ENCODE measurements around the gene CIT. TPM values are rescaled to one million over a fixed set of nuclear protein-coding genes. Genes with fewer than 3 reads are reported as not detected.

Gene CIT
- total and polyA plus RNA-seq, 12 donors, result 4.3 to 65.9 (median 18.9) TPM

DNA sequence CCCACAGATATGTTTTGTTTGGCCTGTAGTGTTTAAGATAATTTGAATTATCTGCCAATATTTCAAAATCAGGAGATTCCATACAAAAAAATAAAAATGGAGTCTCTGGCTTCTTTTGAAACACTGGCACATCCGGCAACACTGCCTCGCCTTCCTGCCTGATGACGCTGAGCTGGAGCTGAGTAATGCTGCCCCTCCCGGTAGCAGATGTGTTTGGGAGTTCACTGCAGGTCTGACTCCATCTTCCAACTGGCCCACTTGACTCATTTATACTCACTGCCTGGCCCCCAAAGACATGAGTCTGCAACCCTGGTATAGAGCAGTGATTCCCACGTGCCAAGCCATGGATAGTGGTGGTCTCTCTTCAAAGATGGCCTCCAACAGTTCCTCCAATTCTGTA, 7.4 kb downstream of the CIT start:
- H3K36me3 ChIP-seq (replicated peaks in 1 of 2), result no peaks in the 10 kb centered on the region
- no peaks in the 10 kb centered on the region for H3K27me3 ChIP-seq
- H3K27ac ChIP-seq, result no peak overlapping the region
- no peaks in the 10 kb centered on the region for H3K9me3 ChIP-seq (replicated peaks in 1 of 3)
- DNase-seq, result no peak
- intact Hi-C loops (cut with DNase I), result no loop called here
- H3K4me1 ChIP-seq (replicated peaks in 1 of 2), result no peaks in the 10 kb centered on the region
- TF ChIP-seq, protein P1, sequence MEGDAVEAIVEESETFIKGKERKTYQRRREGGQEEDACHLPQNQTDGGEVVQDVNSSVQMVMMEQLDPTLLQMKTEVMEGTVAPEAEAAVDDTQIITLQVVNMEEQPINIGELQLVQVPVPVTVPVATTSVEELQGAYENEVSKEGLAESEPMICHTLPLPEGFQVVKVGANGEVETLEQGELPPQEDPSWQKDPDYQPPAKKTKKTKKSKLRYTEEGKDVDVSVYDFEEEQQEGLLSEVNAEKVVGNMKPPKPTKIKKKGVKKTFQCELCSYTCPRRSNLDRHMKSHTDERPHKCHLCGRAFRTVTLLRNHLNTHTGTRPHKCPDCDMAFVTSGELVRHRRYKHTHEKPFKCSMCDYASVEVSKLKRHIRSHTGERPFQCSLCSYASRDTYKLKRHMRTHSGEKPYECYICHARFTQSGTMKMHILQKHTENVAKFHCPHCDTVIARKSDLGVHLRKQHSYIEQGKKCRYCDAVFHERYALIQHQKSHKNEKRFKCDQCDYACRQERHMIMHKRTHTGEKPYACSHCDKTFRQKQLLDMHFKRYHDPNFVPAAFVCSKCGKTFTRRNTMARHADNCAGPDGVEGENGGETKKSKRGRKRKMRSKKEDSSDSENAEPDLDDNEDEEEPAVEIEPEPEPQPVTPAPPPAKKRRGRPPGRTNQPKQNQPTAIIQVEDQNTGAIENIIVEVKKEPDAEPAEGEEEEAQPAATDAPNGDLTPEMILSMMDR (IDR thresholded peaks at IDR 0.05), result no peak
- no peak for TF ChIP-seq POLR2A (IDR thresholded peaks at IDR 0.05)
- 74 to 87% (median 86%) methylated on average over 5 of the region's 5 CpGs for WGBS, 4 donors
- H3K4me3 ChIP-seq, result no peak overlapping the region

DNA sequence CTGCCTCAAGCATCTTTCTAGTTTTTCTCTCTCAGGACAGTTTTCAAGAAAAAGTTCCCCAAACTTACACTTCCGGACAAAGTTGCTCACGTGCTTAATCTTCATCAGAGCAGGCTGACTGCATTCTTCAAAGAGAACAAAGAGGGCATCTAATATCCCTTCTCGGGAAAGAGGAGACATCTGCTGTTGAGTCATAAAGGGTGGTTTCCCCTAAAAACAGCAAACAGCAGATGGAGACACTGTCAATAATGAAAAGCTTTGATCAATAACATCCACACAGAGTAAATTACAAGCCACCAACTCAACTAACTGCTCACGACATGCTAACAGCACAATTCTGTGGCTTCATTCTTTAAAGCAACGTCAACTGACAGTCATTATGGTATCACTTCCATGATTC, 8.1 kb downstream of the CIT start:
- no peak overlapping the region for H3K27ac ChIP-seq
- no peaks in the 10 kb centered on the region for H3K27me3 ChIP-seq
- no peaks in the 10 kb centered on the region for H3K36me3 ChIP-seq (replicated peaks in 1 of 2)
- no peak overlapping the region for H3K4me3 ChIP-seq
- no peak for TF ChIP-seq POLR2A (IDR thresholded peaks at IDR 0.05)
- TF ChIP-seq, protein P1 (IDR thresholded peaks at IDR 0.05), result no peak
- H3K4me1 ChIP-seq (replicated peaks in 1 of 2), result no peaks in the 10 kb centered on the region
- 86 to 95% (median 90%) methylated on average over 5 of the region's 5 CpGs for WGBS, 4 donors
- DNase-seq, result no peak
- intact Hi-C loops (cut with DNase I), result no loop called here
- H3K9me3 ChIP-seq (replicated peaks in 1 of 3), result no peaks in the 10 kb centered on the region

DNA sequence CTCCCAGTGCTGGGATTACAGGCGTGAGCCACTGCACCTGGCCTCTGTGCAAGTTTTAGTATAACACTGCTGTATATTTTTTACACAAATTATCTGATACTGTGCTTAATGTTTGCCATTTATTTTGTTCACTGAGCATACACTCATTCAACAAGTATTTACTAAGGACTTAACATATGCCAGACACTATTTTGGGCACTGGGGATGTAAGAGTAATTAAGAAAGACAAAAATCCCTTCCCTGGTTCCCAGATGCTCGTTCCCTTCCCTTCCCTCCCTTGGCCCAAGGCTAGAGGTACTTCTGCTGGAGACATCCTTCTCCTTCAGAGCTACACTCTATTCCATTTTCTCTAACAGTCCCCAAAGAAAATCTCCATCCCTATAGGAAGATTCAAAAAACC, 12.5 kb downstream of the CIT start:
- intact Hi-C loops (cut with DNase I), result no loop called here
- 96 to 100% (median 98%) methylated on average over 2 of the region's 2 CpGs for WGBS, 4 donors

DNA sequence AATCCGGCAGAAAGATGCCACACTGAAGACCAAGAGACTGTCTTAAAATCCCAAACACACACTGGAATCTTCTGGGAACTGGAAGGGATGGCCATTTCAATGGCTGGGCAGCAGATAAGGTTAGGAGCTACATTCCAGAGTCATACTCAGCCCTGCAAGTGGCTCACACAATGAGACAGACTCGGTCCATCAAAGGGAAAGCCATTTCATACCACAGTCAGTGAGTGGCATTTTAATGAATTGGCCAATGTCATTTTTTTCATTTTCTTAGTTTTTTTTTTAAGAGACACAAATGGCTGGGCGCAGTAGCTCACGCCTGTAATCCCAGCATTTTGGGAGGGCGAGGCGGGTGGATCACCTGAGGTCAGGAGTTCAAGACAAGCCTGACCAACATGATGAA, 17.9 kb downstream of the CIT start:
- no peak for TF ChIP-seq POLR2A (IDR thresholded peaks at IDR 0.05)
- TF ChIP-seq, protein P1 (IDR thresholded peaks at IDR 0.05), result no peak
- intact Hi-C loops (cut with DNase I), result no loop called here

More for the DNA sequence above, 12.5 kb downstream of the CIT start:
- Histone ChIP-seq H3K27me3 (no peaks in the 10 kb centered on the region), H3K27ac (no peak overlapping the region), H3K36me3 (replicated peaks in 1 of 2) (no peaks in the 10 kb centered on the region), H3K4me1 (replicated peaks in 1 of 2) (no peaks in the 10 kb centered on the region), H3K4me3 (no peak overlapping the region), H3K9me3 (replicated peaks in 1 of 3) (no peaks in the 10 kb centered on the region)
- no peak for TF ChIP-seq POLR2A (IDR thresholded peaks at IDR 0.05)
- TF ChIP-seq, protein P1 (IDR thresholded peaks at IDR 0.05), result no peak
- DNase-seq, result no peak

More for the DNA sequence above, 17.9 kb downstream of the CIT start:
- no peak overlapping the region for H3K4me3 ChIP-seq
- no peak for DNase-seq
- H3K9me3 ChIP-seq (replicated peaks in 1 of 3), result no peaks in the 10 kb centered on the region
- no peaks in the 10 kb centered on the region for H3K36me3 ChIP-seq (replicated peaks in 1 of 2)
- H3K4me1 ChIP-seq (replicated peaks in 1 of 2), result no peaks in the 10 kb centered on the region
- no peaks in the 10 kb centered on the region for H3K27me3 ChIP-seq
- 95 to 98% (median 95%) methylated on average over 6 of the region's 6 CpGs for WGBS, 4 donors
- H3K27ac ChIP-seq, result no peak overlapping the region

Measured in adrenal gland (tissue), 12 donors.